HEK293 (cell line): ENCODE results near the gene ACSS1.

Experiments used
- CTCF ChIA-PET: fragments of 350-600 bp; formaldehyde crosslinking; extraction: SDS; loops from one replicate; lab custom pipeline; 2021; ENCODE audit warnings: antibody characterized with exemption; lab: Yijun Ruan, JAX
- POLR2A ChIA-PET: fragments of 300-600 bp; formaldehyde crosslinking; extraction: SDS; loops from one replicate; lab custom pipeline; 2020; ENCODE audit warnings: antibody characterized with exemption, inconsistent platforms; lab: Yijun Ruan, JAX
- H3K27ac ChIP-seq: fragments of 200-500 bp; sonication (Bioruptor generic); 2 replicates; pipeline ENCODE4 v1.5.1; 2014; ENCODE audit warnings: low read depth, low read length, control low read depth, inconsistent platforms; ENCODE audit errors: extremely low read depth
- H3K36me3 ChIP-seq, 2 experiments: fragments of 200-500 bp in 1 of 2; sonication (Bioruptor generic) in 1 of 2; 1 replicate in 1 of 2; 2 replicates in 1 of 2; pipeline ENCODE4 v1.5.1; 2014 to 2017; ENCODE audit warnings: inconsistent platforms in 2 of 2, low read length in 2 of 2; ENCODE audit not compliant: control insufficient read depth in 2 of 2, insufficient read depth in 1 of 2
- H3K4me1 ChIP-seq: fragments of 200-500 bp; sonication (Bioruptor generic); 2 replicates; pipeline ENCODE4 v1.5.1; 2014; ENCODE audit warnings: mild to moderate bottlenecking, low read length, inconsistent platforms; ENCODE audit not compliant: control insufficient read depth, insufficient read depth
- H3K4me3 ChIP-seq: 2 replicates; pipeline ENCODE4 v1.5.1; 2011; ENCODE audit warnings: low read depth, mild to moderate bottlenecking, control low read depth, low read length, moderate library complexity
- H3K9me3 ChIP-seq: fragments of 200-500 bp; sonication (Bioruptor generic); 2 replicates; pipeline ENCODE4 v1.5.1; 2014; ENCODE audit warnings: low read depth, low read length, inconsistent platforms; ENCODE audit not compliant: control insufficient read depth, insufficient read depth
- GLIS2 ChIP-seq: fragments of 450-650 bp; formaldehyde crosslinking; IDR thresholded peaks from 2 replicates; pipeline ENCODE4 v1.5.1; 2016; ENCODE audit warnings: missing biosample characterization, missing genetic modification characterization
- KLF7 ChIP-seq: fragments of 450-650 bp; formaldehyde crosslinking; IDR thresholded peaks from 2 replicates; pipeline ENCODE4 v1.5.1; 2016; ENCODE audit warnings: missing biosample characterization, missing genetic modification characterization, borderline replicate concordance
- MYNN ChIP-seq: fragments of 450-650 bp; formaldehyde crosslinking; IDR thresholded peaks from 2 replicates; pipeline ENCODE4 v1.5.1; 2016; ENCODE audit warnings: missing biosample characterization, missing genetic modification characterization, borderline replicate concordance
- ZBTB20 ChIP-seq: fragments of 450-650 bp; formaldehyde crosslinking; IDR thresholded peaks from 2 replicates; pipeline ENCODE4 v1.5.1; 2016; ENCODE audit warnings: missing biosample characterization, missing genetic modification characterization
- ZNF112 ChIP-seq: fragments of 450-650 bp; formaldehyde crosslinking; IDR thresholded peaks from 2 replicates; pipeline ENCODE4 v1.5.0; 2017; ENCODE audit warnings: missing biosample characterization, missing genetic modification characterization
- ZNF121 ChIP-seq: fragments of 450-650 bp; formaldehyde crosslinking; IDR thresholded peaks from 2 replicates; pipeline ENCODE4 v1.5.1; 2016; ENCODE audit warnings: missing biosample characterization, missing genetic modification characterization
- ZNF223 ChIP-seq: fragments of 450-650 bp; formaldehyde crosslinking; IDR thresholded peaks from 2 replicates; pipeline ENCODE4 v1.5.1; 2016; ENCODE audit warnings: missing biosample characterization, missing genetic modification characterization
- ZNF23 ChIP-seq: fragments of 450-650 bp; formaldehyde crosslinking; IDR thresholded peaks from 2 replicates; pipeline ENCODE4 v1.5.1; 2016; ENCODE audit warnings: missing biosample characterization, missing genetic modification characterization, borderline replicate concordance
- ZNF37A ChIP-seq: fragments of 450-650 bp; IDR thresholded peaks from 2 replicates; pipeline ENCODE4 v1.5.1; 2018; ENCODE audit warnings: missing biosample characterization, missing genetic modification characterization
- ZNF404 ChIP-seq: fragments of 450-650 bp; formaldehyde crosslinking; IDR thresholded peaks from 2 replicates; pipeline ENCODE4 v1.5.1; 2017; ENCODE audit warnings: missing biosample characterization, missing genetic modification characterization
- ZNF416 ChIP-seq: fragments of 450-650 bp; formaldehyde crosslinking; IDR thresholded peaks from 2 replicates; pipeline ENCODE4 v1.5.1; 2016; ENCODE audit warnings: missing biosample characterization, missing genetic modification characterization
- ZNF423 ChIP-seq: fragments of 450-650 bp; formaldehyde crosslinking; IDR thresholded peaks from 2 replicates; pipeline ENCODE4 v1.5.1; 2016; ENCODE audit warnings: missing biosample characterization, missing genetic modification characterization
- ZNF558 ChIP-seq: fragments of 450-650 bp; formaldehyde crosslinking; IDR thresholded peaks from 2 replicates; pipeline ENCODE4 v1.5.1; 2016; ENCODE audit warnings: missing biosample characterization, missing genetic modification characterization
- ZNF626 ChIP-seq: fragments of 450-650 bp; sonication (Bioruptor Pico); formaldehyde crosslinking; IDR thresholded peaks from 2 replicates; pipeline ENCODE4 v1.5.1; 2018; ENCODE audit warnings: missing biosample characterization, missing genetic modification characterization, inconsistent platforms
- ZNF658 ChIP-seq: fragments of 450-650 bp; formaldehyde crosslinking; IDR thresholded peaks from 2 replicates; pipeline ENCODE4; 2016; ENCODE audit warnings: missing biosample characterization, missing genetic modification characterization
- ZSCAN23 ChIP-seq: fragments of 450-650 bp; formaldehyde crosslinking; IDR thresholded peaks from 2 replicates; pipeline ENCODE4 v1.5.1; 2016; ENCODE audit warnings: missing biosample characterization, missing genetic modification characterization
- TF ChIP-seq, protein P1 (sequence below): fragments of 450-650 bp; formaldehyde crosslinking; IDR thresholded peaks from 2 replicates; pipeline ENCODE4 v1.5.1; 2016; ENCODE audit warnings: missing biosample characterization, missing genetic modification characterization
- TF ChIP-seq, protein P2 (sequence below): fragments of 450-650 bp; formaldehyde crosslinking; IDR thresholded peaks from 2 replicates; pipeline ENCODE4 v1.5.1; 2016; ENCODE audit warnings: missing biosample characterization, missing genetic modification characterization
- TF ChIP-seq, protein P3 (sequence below): fragments of 450-650 bp; formaldehyde crosslinking; IDR thresholded peaks from 2 replicates; pipeline ENCODE4 v1.5.1; 2016; ENCODE audit warnings: missing biosample characterization, missing genetic modification characterization, low read depth
- TF ChIP-seq, protein P4 (sequence below): fragments of 450-650 bp; formaldehyde crosslinking; IDR thresholded peaks from 2 replicates; pipeline ENCODE4 v1.5.1; 2016; ENCODE audit warnings: missing biosample characterization, missing genetic modification characterization
- TF ChIP-seq, protein P5 (sequence below): fragments of 450-650 bp; formaldehyde crosslinking; IDR thresholded peaks from 2 replicates; pipeline ENCODE4 v1.5.1; 2016; ENCODE audit warnings: missing biosample characterization, missing genetic modification characterization, low read depth

ACSS1 gene

DNA sequence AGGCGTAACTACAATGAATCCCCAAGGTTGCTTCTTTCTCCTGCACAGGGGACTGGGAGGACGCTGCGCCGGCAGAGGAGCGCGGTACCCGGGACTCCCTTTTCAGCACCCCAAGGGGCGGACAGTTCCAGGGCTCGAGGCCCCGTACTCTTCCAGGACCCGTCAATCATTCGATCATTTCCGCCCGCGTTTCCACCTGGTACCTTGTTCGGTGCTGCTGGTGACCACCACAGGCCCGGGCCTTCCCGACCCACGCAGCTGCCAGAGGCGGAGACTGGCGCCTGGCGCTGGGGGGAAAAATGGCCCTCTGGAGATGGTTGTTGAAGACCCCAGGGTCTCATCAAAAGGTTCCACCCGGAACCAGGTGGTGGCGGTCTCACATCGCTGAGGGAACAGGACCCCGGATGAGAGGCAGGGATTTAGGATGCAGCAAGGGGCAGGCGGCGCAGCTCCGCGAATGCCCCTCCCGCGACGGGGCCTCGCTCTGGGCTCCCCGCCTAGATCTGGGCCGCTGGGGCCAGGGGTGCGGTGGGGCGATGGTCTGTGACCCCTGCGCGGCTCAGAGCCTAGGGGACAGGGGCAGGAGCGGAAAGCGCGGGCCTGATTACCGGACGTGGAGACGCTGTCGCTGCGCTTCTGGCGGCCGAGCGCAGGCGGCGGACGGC, 23.3 kb upstream of the ACSS1 start:
- POLR2A ChIA-PET = no interaction called here
- TF ChIP-seq, protein P1, sequence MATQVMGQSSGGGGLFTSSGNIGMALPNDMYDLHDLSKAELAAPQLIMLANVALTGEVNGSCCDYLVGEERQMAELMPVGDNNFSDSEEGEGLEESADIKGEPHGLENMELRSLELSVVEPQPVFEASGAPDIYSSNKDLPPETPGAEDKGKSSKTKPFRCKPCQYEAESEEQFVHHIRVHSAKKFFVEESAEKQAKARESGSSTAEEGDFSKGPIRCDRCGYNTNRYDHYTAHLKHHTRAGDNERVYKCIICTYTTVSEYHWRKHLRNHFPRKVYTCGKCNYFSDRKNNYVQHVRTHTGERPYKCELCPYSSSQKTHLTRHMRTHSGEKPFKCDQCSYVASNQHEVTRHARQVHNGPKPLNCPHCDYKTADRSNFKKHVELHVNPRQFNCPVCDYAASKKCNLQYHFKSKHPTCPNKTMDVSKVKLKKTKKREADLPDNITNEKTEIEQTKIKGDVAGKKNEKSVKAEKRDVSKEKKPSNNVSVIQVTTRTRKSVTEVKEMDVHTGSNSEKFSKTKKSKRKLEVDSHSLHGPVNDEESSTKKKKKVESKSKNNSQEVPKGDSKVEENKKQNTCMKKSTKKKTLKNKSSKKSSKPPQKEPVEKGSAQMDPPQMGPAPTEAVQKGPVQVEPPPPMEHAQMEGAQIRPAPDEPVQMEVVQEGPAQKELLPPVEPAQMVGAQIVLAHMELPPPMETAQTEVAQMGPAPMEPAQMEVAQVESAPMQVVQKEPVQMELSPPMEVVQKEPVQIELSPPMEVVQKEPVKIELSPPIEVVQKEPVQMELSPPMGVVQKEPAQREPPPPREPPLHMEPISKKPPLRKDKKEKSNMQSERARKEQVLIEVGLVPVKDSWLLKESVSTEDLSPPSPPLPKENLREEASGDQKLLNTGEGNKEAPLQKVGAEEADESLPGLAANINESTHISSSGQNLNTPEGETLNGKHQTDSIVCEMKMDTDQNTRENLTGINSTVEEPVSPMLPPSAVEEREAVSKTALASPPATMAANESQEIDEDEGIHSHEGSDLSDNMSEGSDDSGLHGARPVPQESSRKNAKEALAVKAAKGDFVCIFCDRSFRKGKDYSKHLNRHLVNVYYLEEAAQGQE = peak; percentile 89
- TF ChIP-seq, protein P2, sequence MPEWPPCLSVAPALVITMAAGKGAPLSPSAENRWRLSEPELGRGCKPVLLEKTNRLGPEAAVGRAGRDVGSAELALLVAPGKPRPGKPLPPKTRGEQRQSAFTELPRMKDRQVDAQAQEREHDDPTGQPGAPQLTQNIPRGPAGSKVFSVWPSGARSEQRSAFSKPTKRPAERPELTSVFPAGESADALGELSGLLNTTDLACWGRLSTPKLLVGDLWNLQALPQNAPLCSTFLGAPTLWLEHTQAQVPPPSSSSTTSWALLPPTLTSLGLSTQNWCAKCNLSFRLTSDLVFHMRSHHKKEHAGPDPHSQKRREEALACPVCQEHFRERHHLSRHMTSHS (tag by site-specific recombination) = no peak
- H3K4me3 ChIP-seq = no peak overlapping the region
- CTCF ChIA-PET = no interaction called here
- H3K36me3 ChIP-seq = no peaks in the 10 kb centered on the region
- H3K9me3 ChIP-seq = no peaks in the 10 kb centered on the region
- no peak overlapping the region for H3K27ac ChIP-seq
- H3K4me1 ChIP-seq = peaks cover 5% of the 10 kb centered on the region; the same call in 1 of the 2 replicates

DNA sequence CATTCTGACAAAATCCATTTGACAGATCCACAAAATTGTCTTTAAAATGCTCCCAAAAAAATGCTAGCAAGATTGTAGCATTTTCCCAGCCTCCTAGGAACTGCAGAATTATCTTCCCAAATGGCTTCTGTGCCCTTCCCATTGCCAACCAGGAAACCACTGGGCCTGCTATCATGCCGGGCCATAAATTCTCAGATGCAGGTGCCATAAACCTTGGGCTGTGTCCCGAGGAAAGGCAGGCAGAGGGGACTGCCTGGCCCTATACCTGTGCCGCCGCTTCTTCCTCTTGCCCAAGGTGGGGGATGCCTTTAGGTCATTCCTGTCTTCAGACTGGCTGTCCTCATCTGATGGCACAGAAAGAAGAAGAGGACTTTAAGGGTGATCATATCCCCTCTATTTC, 21.2 kb upstream of the ACSS1 start:
- Histone ChIP-seq H3K36me3 (no peaks in the 10 kb centered on the region), H3K9me3 (no peaks in the 10 kb centered on the region), H3K27ac (no peak overlapping the region), H3K4me1 (peaks cover 5% of the 10 kb centered on the region; the same call in 1 of the 2 replicates), H3K4me3 (no peak overlapping the region)
- ChIA-PET CTCF (interaction anchor here (0.9 kb wide), 1 partner anchor 84 kb away, joined by 3 read pairs; no protein-coding TSS in a partner anchor), POLR2A (no interaction called here)
- TF ChIP-seq ZNF37A (no peak), ZNF223 (no peak), ZNF626 (tag by site-specific recombination) (no peak), ZNF558 (tag by site-specific recombination) (no peak), ZBTB20 (tag by site-specific recombination) (no peak), GLIS2 (no peak), ZSCAN23 (tag by site-specific recombination) (no peak), ZNF404 (tag by site-specific recombination) (no peak), MYNN (tag by site-specific recombination) (no peak)
- TF ChIP-seq, protein P3, sequence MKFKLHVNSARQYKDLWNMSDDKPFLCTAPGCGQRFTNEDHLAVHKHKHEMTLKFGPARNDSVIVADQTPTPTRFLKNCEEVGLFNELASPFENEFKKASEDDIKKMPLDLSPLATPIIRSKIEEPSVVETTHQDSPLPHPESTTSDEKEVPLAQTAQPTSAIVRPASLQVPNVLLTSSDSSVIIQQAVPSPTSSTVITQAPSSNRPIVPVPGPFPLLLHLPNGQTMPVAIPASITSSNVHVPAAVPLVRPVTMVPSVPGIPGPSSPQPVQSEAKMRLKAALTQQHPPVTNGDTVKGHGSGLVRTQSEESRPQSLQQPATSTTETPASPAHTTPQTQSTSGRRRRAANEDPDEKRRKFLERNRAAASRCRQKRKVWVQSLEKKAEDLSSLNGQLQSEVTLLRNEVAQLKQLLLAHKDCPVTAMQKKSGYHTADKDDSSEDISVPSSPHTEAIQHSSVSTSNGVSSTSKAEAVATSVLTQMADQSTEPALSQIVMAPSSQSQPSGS (tag by site-specific recombination) = no peak
- TF ChIP-seq, protein P4, sequence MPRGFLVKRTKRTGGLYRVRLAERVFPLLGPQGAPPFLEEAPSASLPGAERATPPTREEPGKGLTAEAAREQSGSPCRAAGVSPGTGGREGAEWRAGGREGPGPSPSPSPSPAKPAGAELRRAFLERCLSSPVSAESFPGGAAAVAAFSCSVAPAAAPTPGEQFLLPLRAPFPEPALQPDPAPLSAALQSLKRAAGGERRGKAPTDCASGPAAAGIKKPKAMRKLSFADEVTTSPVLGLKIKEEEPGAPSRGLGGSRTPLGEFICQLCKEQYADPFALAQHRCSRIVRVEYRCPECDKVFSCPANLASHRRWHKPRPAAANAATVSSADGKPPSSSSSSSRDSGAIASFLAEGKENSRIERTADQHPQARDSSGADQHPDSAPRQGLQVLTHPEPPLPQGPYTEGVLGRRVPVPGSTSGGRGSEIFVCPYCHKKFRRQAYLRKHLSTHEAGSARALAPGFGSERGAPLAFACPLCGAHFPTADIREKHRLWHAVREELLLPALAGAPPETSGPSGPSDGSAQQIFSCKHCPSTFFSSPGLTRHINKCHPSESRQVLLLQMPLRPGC (tag by site-specific recombination) = no peak

DNA sequence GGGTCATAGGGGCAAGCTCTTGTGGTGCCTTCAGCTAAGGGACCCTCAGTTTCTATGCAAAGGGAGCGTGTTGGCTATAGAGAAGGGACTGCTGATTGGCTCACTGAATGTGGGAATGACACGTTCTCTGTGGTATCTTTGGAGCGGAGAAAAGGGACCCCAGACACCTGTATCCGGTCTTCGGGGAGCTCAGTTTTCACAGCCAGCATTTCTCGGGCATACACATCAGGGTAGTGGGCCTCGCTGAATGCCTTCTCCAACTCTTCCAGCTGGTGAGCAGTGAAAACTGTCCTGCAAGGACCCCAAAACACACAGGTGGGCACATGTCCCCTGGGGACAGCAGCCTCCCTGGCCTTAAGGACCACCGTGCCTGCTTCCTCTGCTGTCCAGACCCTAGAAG, 20.7 kb upstream of the ACSS1 start:
- H3K36me3 ChIP-seq = no peaks in the 10 kb centered on the region
- ChIA-PET POLR2A (no interaction called here), CTCF (interaction anchor here (0.9 to 1.1 kb wide), 2 partner anchors 51 to 83 kb away, joined by 3 read pairs; no protein-coding TSS in a partner anchor)
- TF ChIP-seq ZNF416 (tag by site-specific recombination) (no peak), ZNF121 (tag by site-specific recombination) (no peak), KLF7 (no peak), ZNF423 (tag by site-specific recombination) (no peak), ZNF112 (tag by site-specific recombination) (no peak), ZNF23 (tag by site-specific recombination) (no peak), ZNF658 (tag by site-specific recombination) (no peak)
- TF ChIP-seq, protein P5, sequence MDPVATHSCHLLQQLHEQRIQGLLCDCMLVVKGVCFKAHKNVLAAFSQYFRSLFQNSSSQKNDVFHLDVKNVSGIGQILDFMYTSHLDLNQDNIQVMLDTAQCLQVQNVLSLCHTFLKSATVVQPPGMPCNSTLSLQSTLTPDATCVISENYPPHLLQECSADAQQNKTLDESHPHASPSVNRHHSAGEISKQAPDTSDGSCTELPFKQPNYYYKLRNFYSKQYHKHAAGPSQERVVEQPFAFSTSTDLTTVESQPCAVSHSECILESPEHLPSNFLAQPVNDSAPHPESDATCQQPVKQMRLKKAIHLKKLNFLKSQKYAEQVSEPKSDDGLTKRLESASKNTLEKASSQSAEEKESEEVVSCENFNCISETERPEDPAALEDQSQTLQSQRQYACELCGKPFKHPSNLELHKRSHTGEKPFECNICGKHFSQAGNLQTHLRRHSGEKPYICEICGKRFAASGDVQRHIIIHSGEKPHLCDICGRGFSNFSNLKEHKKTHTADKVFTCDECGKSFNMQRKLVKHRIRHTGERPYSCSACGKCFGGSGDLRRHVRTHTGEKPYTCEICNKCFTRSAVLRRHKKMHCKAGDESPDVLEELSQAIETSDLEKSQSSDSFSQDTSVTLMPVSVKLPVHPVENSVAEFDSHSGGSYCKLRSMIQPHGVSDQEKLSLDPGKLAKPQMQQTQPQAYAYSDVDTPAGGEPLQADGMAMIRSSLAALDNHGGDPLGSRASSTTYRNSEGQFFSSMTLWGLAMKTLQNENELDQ = no peak
- H3K27ac ChIP-seq = no peak overlapping the region
- peaks cover 5% of the 10 kb centered on the region; the same call in 1 of the 2 replicates for H3K4me1 ChIP-seq
- no peaks in the 10 kb centered on the region for H3K9me3 ChIP-seq
- H3K4me3 ChIP-seq = no peak overlapping the region
